Hematopoietic multipotent progenitor cell treated with erythropoietin and hydrocortisone succinate and interleukin-3 and kit ligand, for 15 days (in vitro differentiated cells): Measurements from ENCODE around the gene PRICKLE2.

ENCODE experiments used
- DNase-seq: peaks from one replicate; pipeline ENCODE4 v3.0.0-alpha.2; 2015; ENCODE audit warnings: low spot score

The PRICKLE2 gene

GRCh38 chr3:64190517-64191515, 34.5 kb downstream of the PRICKLE2 start:
- DNase-seq: no peak

GRCh38 chr3:64188810-64189560, 36.3 kb downstream of the PRICKLE2 start:
- no peak for DNase-seq

- DNase-seq: no peak
Measured at GRCh38 chr3:64187065-64187959, 38.0 kb downstream of the PRICKLE2 start.

GRCh38 chr3:64186667-64187064, 38.6 kb downstream of the PRICKLE2 start:
- DNase-seq: no peak

- DNase-seq: no peak
Measured at GRCh38 chr3:64185436-64185835, 39.8 kb downstream of the PRICKLE2 start.

- no peak for DNase-seq
Measured at GRCh38 chr3:64184621-64185020, 40.6 kb downstream of the PRICKLE2 start.

- no peak for DNase-seq
Measured at GRCh38 chr3:64179860-64180259, 45.4 kb downstream of the PRICKLE2 start.

- no peak for DNase-seq
Measured at GRCh38 chr3:64179249-64179648, 46.0 kb downstream of the PRICKLE2 start.

- DNase-seq: no peak
Measured at GRCh38 chr3:64178419-64178818, 46.8 kb downstream of the PRICKLE2 start.

- DNase-seq: no peak
Measured at GRCh38 chr3:64176461-64176996, 48.7 kb downstream of the PRICKLE2 start.

- DNase-seq: no peak
Measured at GRCh38 chr3:64174328-64174727, 50.9 kb downstream of the PRICKLE2 start.

GRCh38 chr3:64173563-64173962, 51.7 kb downstream of the PRICKLE2 start:
- no peak for DNase-seq

- no peak for DNase-seq
Measured at GRCh38 chr3:64170270-64170669, 55.0 kb downstream of the PRICKLE2 start.

GRCh38 chr3:64167868-64168267, 57.4 kb downstream of the PRICKLE2 start:
- no peak for DNase-seq

- DNase-seq: no peak
Measured at GRCh38 chr3:64167351-64167750, 57.9 kb downstream of the PRICKLE2 start.

GRCh38 chr3:64166584-64167162, 58.6 kb downstream of the PRICKLE2 start:
- DNase-seq: no peak

- no peak for DNase-seq
Measured at GRCh38 chr3:64164349-64164748, 60.9 kb downstream of the PRICKLE2 start.

- no peak for DNase-seq
Measured at GRCh38 chr3:64163755-64164148, 61.5 kb downstream of the PRICKLE2 start.

- DNase-seq: no peak
Measured at GRCh38 chr3:64163019-64163754, 62.1 kb downstream of the PRICKLE2 start.

GRCh38 chr3:64161481-64161952, 63.7 kb downstream of the PRICKLE2 start:
- DNase-seq: no peak
